Measurements from ENCODE around the gene CCDC186. TPM values are rescaled to one million over a fixed set of nuclear protein-coding genes. Genes with fewer than 3 reads are reported as not detected.
A peak's percentile ranks its signal among the peaks of the same experiment; 100 is the strongest.

Gene CCDC186
- total RNA-seq, 1 experiment from 2014 or later = 12.8 TPM

DNA sequence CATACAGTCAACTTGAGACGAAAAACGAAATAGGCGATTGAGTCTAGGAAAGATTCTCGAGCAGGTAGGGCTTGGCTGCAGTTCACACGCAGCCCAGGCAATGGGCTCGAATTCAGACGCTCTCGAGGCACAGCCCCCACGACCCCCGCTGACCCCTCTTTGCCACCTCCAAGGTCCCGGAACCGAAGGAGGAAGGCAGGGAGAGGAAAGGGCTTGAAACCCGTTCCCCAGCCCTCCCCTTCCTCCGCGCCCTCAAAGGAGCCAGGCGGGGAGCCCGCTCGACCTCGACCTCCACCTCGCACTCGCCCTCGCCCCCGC is 441 bp downstream of the CCDC186 start:
- CTCF ChIA-PET = interaction anchor here (0.8 kb wide), 1 partner anchor 10 kb away, joined by 4 read pairs; no protein-coding TSS in a partner anchor
- no TSS peak for BruUV-seq (replicated peaks)
- TF ChIP-seq, protein P1, sequence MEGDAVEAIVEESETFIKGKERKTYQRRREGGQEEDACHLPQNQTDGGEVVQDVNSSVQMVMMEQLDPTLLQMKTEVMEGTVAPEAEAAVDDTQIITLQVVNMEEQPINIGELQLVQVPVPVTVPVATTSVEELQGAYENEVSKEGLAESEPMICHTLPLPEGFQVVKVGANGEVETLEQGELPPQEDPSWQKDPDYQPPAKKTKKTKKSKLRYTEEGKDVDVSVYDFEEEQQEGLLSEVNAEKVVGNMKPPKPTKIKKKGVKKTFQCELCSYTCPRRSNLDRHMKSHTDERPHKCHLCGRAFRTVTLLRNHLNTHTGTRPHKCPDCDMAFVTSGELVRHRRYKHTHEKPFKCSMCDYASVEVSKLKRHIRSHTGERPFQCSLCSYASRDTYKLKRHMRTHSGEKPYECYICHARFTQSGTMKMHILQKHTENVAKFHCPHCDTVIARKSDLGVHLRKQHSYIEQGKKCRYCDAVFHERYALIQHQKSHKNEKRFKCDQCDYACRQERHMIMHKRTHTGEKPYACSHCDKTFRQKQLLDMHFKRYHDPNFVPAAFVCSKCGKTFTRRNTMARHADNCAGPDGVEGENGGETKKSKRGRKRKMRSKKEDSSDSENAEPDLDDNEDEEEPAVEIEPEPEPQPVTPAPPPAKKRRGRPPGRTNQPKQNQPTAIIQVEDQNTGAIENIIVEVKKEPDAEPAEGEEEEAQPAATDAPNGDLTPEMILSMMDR (IDR thresholded peaks at IDR 0.05; ENCODE audit: unreplicated experiment) = no peak
- Mint-ChIP-seq H3K4me1 (ENCODE audit: low read depth, unreplicated experiment) (peaks cover 13% of the 10 kb centered on the region), H3K27ac (ENCODE audit: unreplicated experiment) (peak overlapping the region; percentile 99), H3K36me3 (ENCODE audit: insufficient read depth, unreplicated experiment) (peaks cover 28% of the 10 kb centered on the region), H3K9me3 (ENCODE audit: low read depth, unreplicated experiment) (no peaks in the 10 kb centered on the region), H3K4me3 (ENCODE audit: low read depth, unreplicated experiment) (peak overlapping the region; percentile 99), H3K27me3 (ENCODE audit: unreplicated experiment) (no peaks in the 10 kb centered on the region)
- no peak for DNase-seq
- intact Hi-C loops (cut with micrococcal nuclease; ENCODE audit: unreplicated experiment) = loop anchor here (5.0 kb wide), 1 partner anchor 74 kb away; no protein-coding TSS in a partner anchor

DNA sequence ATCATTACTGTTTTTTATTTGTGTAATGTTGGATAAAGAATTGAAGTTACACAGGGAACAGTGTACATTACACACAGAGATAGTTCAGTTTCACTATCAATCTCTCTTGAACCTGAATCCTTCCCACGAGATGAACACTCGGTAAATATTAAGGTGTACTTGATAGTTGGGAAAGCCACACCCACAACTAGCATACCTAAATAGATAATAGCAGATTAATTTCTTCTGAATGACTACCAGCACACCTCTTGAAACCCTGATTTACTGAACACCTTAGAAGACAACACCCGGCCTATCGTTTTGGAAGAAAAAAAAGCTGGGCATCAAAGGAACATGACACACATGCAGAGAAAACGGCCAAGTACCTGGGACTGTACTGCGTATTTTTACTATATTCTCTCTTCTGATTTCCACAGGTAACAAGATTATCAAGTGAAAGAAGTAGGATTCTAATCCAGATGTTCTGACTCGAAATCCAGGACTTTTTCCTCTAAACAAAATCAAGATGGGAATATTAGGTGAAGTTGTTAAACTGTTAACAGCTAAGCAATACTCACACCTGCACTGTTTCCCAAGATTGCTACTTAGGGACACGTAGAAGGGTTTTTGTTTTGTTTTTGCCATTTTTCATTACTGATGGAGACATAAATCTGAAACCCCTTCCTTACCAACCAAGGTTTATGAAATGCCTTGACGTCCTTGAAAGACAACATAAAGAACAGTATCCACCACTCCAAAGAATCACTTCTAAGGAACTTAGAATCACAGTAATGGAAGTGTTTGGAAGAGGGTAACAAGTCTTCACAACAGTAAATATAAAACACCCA is 1.0 kb downstream of the CCDC186 start:
- Mint-ChIP-seq H3K9me3 (ENCODE audit: low read depth, unreplicated experiment) (no peaks in the 10 kb centered on the region), H3K27me3 (ENCODE audit: unreplicated experiment) (no peaks in the 10 kb centered on the region), H3K4me3 (ENCODE audit: low read depth, unreplicated experiment) (peak overlapping the region; percentile 99), H3K36me3 (ENCODE audit: insufficient read depth, unreplicated experiment) (peaks cover 28% of the 10 kb centered on the region), H3K4me1 (ENCODE audit: low read depth, unreplicated experiment) (peaks cover 13% of the 10 kb centered on the region), H3K27ac (ENCODE audit: unreplicated experiment) (peak overlapping the region; percentile 99)
- CTCF ChIA-PET = no interaction called here
- no peak for DNase-seq
- BruUV-seq (replicated peaks) = no TSS peak
- intact Hi-C loops (cut with micrococcal nuclease; ENCODE audit: unreplicated experiment) = loop anchor here (5.0 kb wide), 1 partner anchor 74 kb away; no protein-coding TSS in a partner anchor
- TF ChIP-seq, protein P1 (IDR thresholded peaks at IDR 0.05; ENCODE audit: unreplicated experiment) = no peak

DNA sequence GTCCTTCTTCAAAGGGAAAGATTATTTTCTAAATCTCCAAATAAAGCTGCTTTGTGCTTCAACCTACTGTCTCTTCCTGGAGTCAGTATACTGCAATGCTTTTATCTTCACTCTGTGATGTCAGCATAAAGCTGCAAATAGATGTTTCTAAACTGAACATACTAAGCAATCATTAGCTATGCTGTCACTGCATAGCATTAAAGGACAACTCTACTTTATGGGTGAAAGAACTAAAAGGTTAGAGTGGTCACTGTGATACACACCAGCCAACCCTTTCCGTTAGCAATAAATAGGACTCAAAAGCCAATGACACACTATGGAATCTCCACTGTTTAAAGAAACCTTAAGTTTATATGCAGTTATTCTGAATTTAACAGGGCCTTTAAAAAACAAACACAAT is 1.8 kb downstream of the CCDC186 start:
- BruUV-seq (replicated peaks) = TSS peak; percentile 24
- TF ChIP-seq, protein P1 (IDR thresholded peaks at IDR 0.05; ENCODE audit: unreplicated experiment) = no peak
- DNase-seq = no peak
- intact Hi-C loops (cut with micrococcal nuclease; ENCODE audit: unreplicated experiment) = loop anchor here (5.0 kb wide), 1 partner anchor 75 kb away; no protein-coding TSS in a partner anchor
- Mint-ChIP-seq H3K27me3 (ENCODE audit: unreplicated experiment) (no peaks in the 10 kb centered on the region), H3K36me3 (ENCODE audit: insufficient read depth, unreplicated experiment) (peaks cover 28% of the 10 kb centered on the region), H3K27ac (ENCODE audit: unreplicated experiment) (peak overlapping the region; percentile 99), H3K9me3 (ENCODE audit: low read depth, unreplicated experiment) (no peaks in the 10 kb centered on the region), H3K4me3 (ENCODE audit: low read depth, unreplicated experiment) (peak overlapping the region; percentile 99), H3K4me1 (ENCODE audit: low read depth, unreplicated experiment) (peaks cover 18% of the 10 kb centered on the region)
- CTCF ChIA-PET = no interaction called here

DNA sequence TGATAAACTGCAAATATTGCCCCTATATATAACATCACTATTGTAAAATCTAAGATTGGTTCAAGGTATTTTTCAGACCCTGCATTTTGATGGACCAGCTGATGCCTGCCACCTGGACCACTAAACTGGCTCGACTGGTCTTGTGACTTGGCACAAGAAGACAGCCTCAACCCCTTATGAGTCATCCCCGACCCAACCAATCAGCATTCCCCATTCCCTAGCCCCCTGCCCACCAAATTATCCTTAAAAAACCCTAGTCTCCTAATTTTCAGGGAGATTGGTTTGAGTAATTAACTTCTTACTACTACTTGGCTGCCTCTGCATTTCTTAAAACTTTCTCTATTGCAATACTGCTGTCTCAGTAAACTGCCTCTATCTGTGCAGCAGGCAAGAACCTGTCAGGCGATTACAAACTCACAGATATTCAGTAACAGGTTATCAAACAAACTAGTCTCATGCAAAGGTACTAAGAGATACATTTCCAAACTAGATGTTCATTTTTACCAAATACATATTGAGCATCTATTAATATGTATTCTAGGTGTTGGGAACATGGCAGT is 5.5 kb downstream of the CCDC186 start:
- intact Hi-C loops (cut with micrococcal nuclease; ENCODE audit: unreplicated experiment) = no loop called here
- CTCF ChIA-PET = no interaction called here
- no peak overlapping the region for H3K27ac Mint-ChIP-seq (ENCODE audit: unreplicated experiment)
- H3K36me3 Mint-ChIP-seq (ENCODE audit: insufficient read depth, unreplicated experiment) = peaks cover 28% of the 10 kb centered on the region
- H3K27me3 Mint-ChIP-seq (ENCODE audit: unreplicated experiment) = no peaks in the 10 kb centered on the region
- no peak for DNase-seq
- peaks cover 34% of the 10 kb centered on the region for H3K4me1 Mint-ChIP-seq (ENCODE audit: low read depth, unreplicated experiment)
- TF ChIP-seq, protein P1 (IDR thresholded peaks at IDR 0.05; ENCODE audit: unreplicated experiment) = no peak
- no peak overlapping the region for H3K4me3 Mint-ChIP-seq (ENCODE audit: low read depth, unreplicated experiment)
- BruUV-seq (replicated peaks) = no TSS peak
- H3K9me3 Mint-ChIP-seq (ENCODE audit: low read depth, unreplicated experiment) = no peaks in the 10 kb centered on the region

Data from Calu3 (cell line).